ENCODE measurements around the gene ABCA1. TPM values are rescaled to one million over a fixed set of nuclear protein-coding genes. Genes with fewer than 3 reads are reported as not detected.

The ABCA1 gene
- total RNA-seq, 4 donors from 2014 or later = 4.9 to 23.8 (median 21.5) TPM

DNA sequence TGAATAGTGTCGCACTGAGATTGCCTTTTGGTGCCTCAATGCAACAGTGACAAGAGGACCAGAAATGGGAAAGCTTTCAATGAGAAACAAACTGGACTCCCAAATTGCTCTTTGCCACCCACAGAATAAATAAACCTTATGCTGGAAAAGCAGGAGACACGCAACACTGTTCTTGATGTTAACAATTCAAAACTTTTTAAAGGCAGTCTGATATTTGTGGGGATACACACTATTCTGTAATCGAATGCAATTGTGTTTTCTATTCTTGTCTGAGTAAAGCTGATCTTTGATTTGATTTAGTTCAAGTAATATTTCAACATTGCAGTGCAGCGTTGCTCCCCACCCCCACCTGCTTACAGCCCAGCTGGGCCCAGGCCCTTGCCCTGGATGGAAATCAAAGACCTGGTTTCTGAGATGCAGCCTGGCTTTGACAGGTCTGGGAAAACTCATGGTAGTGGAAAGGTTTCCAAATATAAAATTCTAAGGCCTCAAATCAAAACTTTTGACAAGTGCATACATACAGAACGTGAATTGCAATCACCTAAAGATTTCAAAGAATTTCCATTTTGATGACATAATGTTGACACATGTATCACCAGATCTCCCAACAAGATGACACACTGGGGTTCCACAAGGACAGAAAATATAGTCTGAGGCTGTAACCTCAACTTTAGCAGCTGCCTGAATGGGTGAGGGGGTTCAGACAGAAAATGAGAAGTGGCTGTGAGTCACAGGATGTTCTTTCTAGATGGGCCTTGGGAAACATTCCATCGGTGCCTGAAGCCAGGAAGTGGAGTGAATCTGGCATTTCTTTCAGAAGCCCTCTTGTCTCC, 55.1 kb downstream of the ABCA1 start:
- H3K4me3 ChIP-seq = no peak overlapping the region
- H3K36me3 ChIP-seq = peaks cover 0 to 3% of the 10 kb centered on the region in 2 donors
- intact Hi-C loops (cut with DNase I; ENCODE audit: low total_unique reads) = no loop called here
- DNase-seq (peak; percentile 31 to 73), ATAC-seq (peak; percentile 50 to 53)
- TF ChIP-seq POLR2A (IDR thresholded peaks at IDR 0.05) = no peak
- TF ChIP-seq, protein P1, sequence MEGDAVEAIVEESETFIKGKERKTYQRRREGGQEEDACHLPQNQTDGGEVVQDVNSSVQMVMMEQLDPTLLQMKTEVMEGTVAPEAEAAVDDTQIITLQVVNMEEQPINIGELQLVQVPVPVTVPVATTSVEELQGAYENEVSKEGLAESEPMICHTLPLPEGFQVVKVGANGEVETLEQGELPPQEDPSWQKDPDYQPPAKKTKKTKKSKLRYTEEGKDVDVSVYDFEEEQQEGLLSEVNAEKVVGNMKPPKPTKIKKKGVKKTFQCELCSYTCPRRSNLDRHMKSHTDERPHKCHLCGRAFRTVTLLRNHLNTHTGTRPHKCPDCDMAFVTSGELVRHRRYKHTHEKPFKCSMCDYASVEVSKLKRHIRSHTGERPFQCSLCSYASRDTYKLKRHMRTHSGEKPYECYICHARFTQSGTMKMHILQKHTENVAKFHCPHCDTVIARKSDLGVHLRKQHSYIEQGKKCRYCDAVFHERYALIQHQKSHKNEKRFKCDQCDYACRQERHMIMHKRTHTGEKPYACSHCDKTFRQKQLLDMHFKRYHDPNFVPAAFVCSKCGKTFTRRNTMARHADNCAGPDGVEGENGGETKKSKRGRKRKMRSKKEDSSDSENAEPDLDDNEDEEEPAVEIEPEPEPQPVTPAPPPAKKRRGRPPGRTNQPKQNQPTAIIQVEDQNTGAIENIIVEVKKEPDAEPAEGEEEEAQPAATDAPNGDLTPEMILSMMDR (IDR thresholded peaks at IDR 0.05 in 4 of 5, conservative IDR thresholded peaks at IDR 0.05 in 1 of 5) = no peak
- no peaks in the 10 kb centered on the region for H3K27me3 ChIP-seq
- in situ Hi-C loops (cut with MboI; ENCODE audit: low sequenced_read_pairs in 4 of 4) = loop anchor here in 2 of 4 donors (25.0 kb wide), 2 partner anchors 114 to 539 kb away; no protein-coding TSS in a partner anchor
- H3K27ac ChIP-seq = peak overlapping the region; percentile 80 to 92 (median 87)
- peaks cover 60 to 62% of the 10 kb centered on the region in 2 donors for H3K4me1 ChIP-seq
- no peaks in the 10 kb centered on the region for H3K9me3 ChIP-seq

DNA sequence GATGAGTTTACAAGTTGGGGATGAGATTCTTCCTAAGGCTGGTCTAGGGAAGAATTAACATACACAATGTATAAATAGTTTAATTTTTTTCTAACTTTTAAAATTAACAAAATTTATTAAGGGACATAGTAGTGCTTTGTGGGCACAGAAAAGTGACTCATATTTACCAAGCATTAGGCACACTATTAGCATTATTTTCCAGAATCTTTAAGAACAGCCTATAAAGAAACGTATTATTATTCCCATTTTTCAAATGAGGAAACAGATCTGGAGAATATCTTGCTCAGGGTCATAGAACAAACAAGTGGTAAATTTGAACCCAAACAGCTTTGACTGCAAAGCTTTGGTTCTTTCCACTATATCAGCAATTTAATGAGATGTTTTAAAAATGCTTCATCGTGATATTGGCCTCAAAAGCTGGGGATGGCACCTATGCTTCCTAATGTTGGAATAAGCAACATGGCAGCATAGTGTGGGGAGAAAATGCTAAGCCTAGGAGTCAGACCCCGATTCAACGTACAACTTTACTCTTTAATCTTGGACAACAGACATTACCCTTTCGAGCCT, 55.9 kb downstream of the ABCA1 start:
- in situ Hi-C loops (cut with MboI; ENCODE audit: low sequenced_read_pairs in 4 of 4) (loop anchor here in 2 of 4 donors (25.0 kb wide), 2 partner anchors 115 to 540 kb away; no protein-coding TSS in a partner anchor), intact Hi-C loops (cut with DNase I; ENCODE audit: low total_unique reads) (no loop called here)
- Histone ChIP-seq H3K4me1 (peaks cover 60 to 64% of the 10 kb centered on the region in 2 donors), H3K9me3 (no peaks in the 10 kb centered on the region), H3K27ac (peak overlapping the region; percentile 80 to 92 (median 87)), H3K36me3 (peaks cover 0 to 9% of the 10 kb centered on the region in 2 donors), H3K27me3 (no peaks in the 10 kb centered on the region), H3K4me3 (no peak overlapping the region)
- TF ChIP-seq, protein P1 (IDR thresholded peaks at IDR 0.05 in 4 of 5, conservative IDR thresholded peaks at IDR 0.05 in 1 of 5) = no peak
- TF ChIP-seq POLR2A (IDR thresholded peaks at IDR 0.05) = no peak
- ATAC-seq (no peak), DNase-seq (no peak)

DNA sequence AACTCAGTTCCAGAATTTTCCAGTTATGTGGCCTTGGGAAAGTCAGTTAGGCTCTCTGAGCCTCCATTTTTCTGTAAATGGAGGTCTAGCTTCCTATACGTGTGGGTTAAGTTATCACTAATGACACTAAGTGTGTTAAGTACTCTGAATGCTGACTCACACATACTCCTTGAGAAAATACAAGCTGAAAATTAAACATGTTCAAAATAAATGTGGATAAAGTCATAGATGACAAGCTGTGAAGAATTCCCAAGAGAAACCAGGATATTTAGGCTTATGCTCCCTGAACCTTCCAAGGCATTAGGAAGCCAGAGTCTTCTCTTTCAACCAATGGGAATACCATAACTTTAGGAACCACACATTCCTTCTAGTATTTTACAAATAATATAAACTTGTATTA, 58.1 kb downstream of the ABCA1 start:
- ATAC-seq = no peak
- Histone ChIP-seq H3K27ac (peak overlapping the region; percentile 84 to 92 (median 90)), H3K36me3 (peaks cover 0 to 10% of the 10 kb centered on the region in 2 donors), H3K27me3 (no peaks in the 10 kb centered on the region), H3K4me3 (no peak overlapping the region), H3K4me1 (peaks cover 60 to 64% of the 10 kb centered on the region in 2 donors), H3K9me3 (no peaks in the 10 kb centered on the region)
- in situ Hi-C loops (cut with MboI; ENCODE audit: low sequenced_read_pairs in 4 of 4) = loop anchor here (5.0 to 25.0 kb wide), 10 partner anchors 42 to 545 kb away; no protein-coding TSS in a partner anchor
- DNase-seq = no peak
- intact Hi-C loops (cut with DNase I; ENCODE audit: low total_unique reads) = loop anchor here (2.0 to 5.0 kb wide), 9 partner anchors 37 to 372 kb away; partner anchors contain the start of gene SLC44A1
- no peak for TF ChIP-seq POLR2A (IDR thresholded peaks at IDR 0.05)
- TF ChIP-seq, protein P1 (IDR thresholded peaks at IDR 0.05 in 4 of 5, conservative IDR thresholded peaks at IDR 0.05 in 1 of 5) = no peak

DNA sequence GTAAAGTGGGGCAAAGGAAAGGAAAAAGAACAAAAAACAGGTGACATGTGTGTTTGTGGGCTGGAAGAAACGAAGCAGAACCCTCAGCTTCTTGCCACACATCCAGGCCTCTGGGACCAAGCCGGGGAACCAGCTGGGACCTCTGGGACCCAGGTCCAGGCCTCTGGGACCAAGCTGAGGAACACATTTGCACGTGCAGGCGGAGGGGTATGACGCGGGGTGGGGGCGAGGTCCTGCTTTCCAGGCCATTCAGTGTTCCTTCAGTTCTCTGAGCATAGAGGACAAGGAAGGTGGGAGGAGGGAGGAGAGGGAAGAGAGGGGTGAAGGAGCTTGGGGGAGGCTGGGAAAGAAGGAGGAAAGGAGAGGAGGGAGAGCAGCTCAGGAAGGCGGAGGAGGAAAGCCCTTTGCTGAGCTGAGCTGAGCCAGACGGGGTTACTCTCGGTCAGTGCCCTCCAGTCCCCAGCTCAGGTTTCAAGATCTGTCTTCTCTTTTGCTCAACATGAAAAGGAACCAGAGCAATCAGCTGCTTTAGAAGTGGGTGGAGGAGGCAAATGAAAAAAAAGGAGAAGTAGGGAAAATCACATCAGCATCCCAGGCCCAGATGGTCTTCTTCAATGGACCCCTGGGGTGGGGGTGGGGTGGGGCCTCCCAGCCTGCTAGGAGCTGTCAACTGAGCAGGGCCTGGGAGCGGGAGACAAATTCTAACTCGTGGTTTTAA, 59.1 kb downstream of the ABCA1 start:
- in situ Hi-C loops (cut with MboI; ENCODE audit: low sequenced_read_pairs in 4 of 4) = loop anchor here (5.0 to 25.0 kb wide), 10 partner anchors 43 to 546 kb away; no protein-coding TSS in a partner anchor
- H3K27ac ChIP-seq = peak overlapping the region; percentile 84 to 92 (median 90)
- ATAC-seq = peak; percentile 88 to 89

More for the DNA sequence above, 59.1 kb downstream of the ABCA1 start:
- peaks cover 67 to 69% of the 10 kb centered on the region in 2 donors for H3K4me1 ChIP-seq
- H3K27me3 ChIP-seq = no peaks in the 10 kb centered on the region
- TF ChIP-seq, protein P1 (IDR thresholded peaks at IDR 0.05 in 4 of 5, conservative IDR thresholded peaks at IDR 0.05 in 1 of 5) = no peak
- no peak for TF ChIP-seq POLR2A (IDR thresholded peaks at IDR 0.05)
- peak overlapping the region in 1 of 4 donors; percentile 14 for H3K4me3 ChIP-seq
- intact Hi-C loops (cut with DNase I; ENCODE audit: low total_unique reads) = loop anchor here (2.0 to 5.0 kb wide), 9 partner anchors 38 to 373 kb away; partner anchors contain the start of gene SLC44A1
- peak; percentile 78 to 90 for DNase-seq
- H3K9me3 ChIP-seq = no peaks in the 10 kb centered on the region
- peaks cover 0 to 10% of the 10 kb centered on the region in 2 donors for H3K36me3 ChIP-seq
